ENCODE data around the gene FERMT2.

FERMT2 gene

DNA sequence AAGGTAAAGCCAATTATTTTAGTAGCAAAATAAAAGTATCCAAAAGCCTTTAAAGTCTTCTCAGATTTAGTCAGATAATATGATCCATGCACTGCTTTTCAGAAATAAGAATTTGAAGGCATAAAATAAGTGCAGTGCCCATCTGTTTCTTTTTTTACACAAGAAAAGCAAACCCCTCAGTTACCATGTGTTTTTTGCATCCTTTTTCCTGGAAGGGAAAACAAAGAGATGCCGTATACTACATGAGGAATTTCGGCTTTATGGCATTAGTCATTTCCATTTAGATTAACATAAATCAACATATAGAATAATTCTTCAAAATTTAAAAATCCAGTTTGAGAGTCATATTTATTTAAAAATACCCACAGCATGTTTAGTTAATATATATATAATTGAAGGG is 89.4 kb downstream of the FERMT2 start:
- no peak for DNase-seq

DNA sequence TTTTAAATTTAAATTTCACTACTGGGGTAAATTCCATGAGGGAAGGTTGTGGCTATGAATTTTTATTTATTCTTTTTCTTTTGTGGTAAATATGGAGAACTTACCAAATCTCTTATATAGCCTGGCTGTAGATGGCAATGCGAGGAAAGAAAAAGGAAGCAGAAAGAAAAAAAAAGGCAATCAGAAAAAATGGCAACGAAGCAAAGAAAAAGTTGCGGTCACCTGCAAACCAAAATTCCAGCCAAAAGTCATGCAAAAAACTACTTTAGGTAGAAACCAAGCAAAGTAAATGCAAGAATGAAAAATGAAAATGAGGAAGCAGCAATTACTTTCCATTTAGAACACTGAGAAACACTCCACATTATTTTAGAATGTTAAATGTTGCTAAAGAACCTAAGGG is 89.9 kb downstream of the FERMT2 start:
- no peak for DNase-seq

DNA sequence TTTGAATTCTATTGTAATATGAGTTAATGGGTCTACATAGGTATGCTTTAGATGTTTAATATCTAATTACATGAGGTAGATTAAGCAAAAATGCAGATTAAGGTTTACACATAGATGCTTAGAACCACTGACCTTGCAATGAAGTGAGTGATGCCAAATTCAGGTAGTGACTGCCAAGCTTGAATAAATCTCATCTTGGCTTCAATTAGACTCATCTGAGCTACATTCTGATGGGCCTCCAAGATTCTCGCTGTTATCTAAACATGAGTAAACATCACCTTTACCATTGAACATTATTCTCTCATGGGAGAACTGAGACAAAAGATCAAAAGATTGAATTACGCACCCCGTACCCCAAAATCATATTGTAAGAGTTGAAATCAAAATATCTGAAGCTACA is 90.6 kb downstream of the FERMT2 start:
- no peak for DNase-seq

DNA sequence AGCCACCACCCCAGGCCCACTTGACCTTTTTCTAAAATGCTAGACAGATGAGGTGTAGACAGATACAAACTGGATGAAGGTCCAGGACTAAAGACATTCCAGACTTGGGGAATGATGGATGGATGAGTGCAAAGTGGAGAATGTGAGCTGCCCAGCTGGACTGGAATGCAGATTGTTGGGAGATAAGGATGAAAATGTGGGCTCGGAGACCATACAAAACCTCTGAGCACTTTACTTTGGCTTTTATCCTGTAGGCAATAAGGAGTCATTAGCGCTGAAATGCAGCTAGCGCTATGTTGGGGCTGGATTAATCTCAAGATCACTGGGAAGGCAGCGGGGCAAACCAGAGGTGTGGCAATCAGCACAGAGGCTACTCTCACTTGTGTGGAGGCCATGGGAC is 94.7 kb downstream of the FERMT2 start:
- DNase-seq, result no peak

DNA sequence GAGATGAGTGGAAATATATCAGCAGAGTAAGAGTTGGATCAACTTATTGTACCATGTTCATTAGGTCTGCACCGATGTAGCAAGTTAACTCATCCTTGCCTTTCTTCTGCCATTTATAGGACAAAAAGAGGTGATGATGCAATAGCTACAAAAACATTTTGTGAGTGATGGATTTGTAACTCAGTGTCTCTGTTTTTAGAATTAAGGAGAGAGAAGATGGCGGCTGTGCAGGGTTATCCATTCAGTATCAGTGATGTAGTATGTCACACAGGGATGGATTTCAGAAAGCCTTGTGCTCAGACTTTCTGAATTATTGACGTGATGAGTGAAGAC is 97.4 kb downstream of the FERMT2 start:
- DNase-seq, result no peak

DNA sequence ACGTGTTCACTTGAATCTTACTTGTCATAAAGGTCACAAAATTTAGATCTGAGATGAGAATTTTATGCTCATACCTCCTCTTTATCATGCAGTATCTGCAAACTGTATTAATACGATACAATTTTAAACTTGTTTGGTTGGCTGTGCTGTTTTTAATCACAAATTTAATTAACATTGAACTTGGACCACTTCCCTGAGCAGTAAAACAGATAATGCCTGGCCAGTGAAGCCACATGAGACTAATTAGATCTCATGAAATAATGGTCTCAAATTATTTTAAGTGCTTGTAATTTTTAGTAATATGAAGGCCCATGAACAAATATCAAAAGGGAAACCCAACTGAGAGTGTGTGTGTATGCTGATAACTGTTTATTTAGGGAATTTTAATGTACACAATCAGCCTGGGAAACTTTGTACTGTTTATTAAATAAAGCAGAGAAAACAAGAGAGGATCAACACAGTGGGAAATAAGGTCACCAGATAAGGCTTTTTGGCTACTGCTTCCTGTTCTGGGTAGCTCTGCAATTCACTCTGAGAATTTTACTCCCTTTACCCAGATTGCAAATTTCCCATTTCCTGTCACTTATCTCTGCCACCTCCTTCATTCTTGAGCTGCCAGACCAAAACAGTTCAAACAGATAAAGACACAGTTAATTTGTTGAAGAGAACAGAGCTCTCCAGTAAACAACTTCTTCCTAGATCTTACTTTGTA is 97.9 kb downstream of the FERMT2 start:
- no peak for DNase-seq

DNA sequence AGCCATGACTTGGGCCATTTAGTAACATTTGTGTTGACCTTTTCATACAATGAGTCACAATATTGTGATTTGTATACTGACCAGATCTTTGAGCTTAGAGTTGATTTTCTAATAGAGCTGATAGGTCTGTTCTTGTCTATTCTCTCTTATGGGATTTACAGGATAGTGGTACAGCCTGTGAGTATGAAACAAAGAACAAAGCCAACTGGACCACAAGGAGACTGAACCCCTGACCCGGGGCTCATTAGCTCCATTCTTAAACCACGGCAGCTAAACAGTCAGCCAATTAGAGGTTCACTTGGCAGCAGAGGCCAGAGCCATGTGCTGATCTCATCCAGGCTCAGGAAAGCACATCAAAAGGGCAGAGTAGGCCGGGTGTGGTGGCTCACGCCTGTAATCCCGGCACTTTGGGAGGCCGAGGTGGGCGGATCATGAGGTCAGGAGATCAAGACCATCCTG is 100.4 kb downstream of the FERMT2 start:
- no peak for DNase-seq

DNA sequence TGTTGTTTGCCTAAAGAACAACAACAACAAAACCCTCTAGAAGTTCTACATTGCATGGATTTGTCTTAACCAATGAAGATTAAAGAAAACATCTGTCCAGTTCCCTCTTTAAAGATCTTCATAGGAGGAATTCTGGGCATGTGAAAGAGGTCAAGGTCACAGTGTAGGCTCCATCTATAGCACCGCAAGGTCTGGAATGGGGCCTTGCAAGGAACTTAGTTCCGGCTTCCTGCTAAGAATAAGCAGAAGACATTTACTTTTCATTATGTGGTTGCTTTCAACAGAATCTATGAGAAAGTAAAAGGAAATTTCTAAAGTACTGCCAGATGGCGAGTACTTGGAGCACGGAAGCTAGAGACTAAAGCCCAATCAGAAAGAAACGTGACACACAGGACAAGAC is 102.2 kb downstream of the FERMT2 start:
- DNase-seq, result no peak

DNA sequence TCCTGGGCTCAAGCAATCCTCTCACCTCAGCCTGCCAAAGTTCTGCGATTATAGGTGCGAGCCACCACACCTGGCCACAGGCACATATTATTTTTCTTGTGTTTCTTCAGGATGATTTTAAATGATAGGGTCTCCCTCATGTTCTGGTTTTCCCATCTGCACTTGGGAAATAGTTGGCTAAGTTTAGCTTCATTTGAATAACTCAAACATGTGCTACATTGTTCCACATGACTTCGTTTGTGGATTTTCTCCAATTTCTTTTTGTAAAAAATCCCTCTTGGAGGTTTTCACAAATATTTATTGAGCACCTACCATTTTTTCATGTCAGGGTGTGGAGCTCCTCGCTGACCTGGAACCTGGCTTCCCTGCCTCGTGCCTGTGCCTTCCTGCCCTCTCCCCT is 104.3 kb downstream of the FERMT2 start:
- no peak for DNase-seq

DNA sequence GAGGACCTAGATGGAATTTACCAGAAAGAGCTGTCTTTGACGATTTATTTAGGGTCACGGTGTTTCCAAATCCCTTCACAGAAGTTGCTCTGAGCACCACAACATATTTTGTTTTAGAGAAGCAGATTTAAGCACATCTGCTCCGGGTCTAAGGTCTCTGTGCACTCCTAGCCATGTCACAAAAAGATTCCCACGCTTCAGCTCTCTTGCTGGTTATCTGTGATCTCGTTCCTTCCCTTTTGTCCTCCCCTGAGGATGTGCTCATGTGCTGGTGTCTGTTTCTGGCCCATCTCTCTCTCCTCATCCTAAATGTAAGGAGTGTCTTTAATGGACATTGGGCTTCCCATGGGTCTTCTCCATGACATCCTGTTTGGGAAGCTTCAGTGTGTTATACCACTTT is 105.8 kb downstream of the FERMT2 start:
- no peak for DNase-seq

DNA sequence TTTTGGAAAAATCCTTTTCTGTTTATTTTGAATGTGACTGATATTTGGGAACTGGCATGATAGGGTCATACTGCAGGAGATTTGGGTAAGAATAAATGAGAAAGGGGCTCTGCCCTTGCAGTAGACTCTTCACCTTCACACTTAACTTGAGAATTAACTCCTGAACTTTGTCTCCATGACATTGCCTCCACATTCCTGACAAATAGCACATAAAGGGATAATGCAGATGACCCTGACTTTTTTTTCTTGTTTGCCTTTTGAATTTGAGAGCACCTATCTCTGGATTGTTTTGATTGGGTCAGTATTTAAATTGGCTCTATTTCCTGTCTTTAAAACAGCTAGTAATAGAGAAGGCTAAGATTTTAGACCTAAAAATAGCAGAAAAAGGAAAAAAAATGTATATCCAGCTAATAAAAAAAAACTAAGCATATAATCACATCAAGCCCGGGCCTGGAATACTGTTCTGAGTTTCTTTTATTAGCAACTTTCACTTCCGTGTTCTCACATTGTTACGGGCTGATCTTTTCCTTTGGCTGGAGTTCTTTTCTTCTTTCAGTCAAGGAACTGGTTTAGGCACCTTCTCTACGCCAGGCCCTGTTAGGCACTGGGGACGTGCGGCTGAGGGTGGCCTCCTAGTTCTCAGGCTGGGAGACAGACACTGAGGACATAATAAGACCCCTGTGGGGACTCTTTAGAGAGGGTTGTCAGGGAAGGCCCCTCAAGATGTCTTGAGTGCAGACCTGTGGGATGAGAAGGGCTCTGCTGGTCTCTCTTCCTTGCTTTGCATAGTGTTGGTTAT is 106.4 kb downstream of the FERMT2 start:
- no peak for DNase-seq

DNA sequence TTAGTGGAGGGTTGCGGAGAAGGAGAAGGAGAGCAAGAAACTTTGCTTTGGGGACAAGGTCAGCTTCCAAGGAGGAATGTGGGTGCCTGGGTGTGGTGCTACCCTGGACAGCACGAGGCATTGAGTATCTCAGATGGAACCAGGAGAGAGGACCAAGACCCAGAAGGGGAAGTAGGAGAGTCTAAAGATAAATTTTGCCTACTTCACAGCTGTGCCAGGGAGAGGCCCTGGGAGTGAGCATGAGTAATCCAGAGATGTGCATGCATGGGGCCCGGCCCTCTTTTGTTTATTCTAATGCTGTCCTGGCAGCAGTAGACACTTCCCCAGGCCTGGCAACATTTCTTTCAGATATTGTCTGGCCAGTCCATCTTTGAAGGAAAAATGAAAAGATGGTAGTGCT is 110.0 kb downstream of the FERMT2 start:
- peak; percentile 86 for DNase-seq

DNA sequence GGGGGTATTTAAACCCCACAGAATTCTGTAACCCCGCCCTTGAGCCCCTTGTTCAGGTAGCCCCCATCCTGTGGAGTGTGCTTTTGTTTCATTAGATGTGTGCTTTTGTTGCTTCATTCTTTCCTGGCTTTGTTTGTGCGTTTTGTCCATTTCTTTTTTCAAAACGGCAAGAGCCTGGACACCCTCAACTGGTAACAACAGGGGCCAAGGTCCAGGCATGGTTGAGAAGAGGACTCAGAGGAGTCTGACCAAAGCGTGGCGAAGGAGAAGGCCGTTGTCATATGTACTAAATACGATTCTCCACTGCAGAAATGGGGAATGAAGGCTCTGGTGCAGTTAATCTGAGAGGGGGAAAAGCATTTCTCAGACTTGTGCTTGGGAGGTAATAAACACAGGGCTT is 113.4 kb downstream of the FERMT2 start:
- DNase-seq, result no peak

DNA sequence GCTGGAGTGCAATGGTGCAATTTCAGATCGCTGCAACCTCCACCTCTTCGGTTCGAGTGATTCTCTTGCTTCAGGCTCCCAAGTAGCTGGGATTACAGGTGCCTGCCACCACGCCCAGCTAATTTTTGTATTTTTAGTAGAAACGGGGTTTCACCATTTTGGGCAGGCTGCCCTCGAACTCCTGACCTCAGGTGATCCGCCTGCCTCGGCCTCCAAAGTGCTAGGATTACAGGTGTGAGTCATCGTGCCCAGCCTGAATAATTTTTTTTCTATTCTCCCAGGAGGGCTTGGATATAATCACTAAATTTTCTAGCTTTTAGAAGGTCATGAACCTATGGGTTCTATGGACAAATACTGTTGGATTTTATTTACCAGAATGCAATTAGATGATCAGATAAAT is 114.8 kb downstream of the FERMT2 start:
- no peak for DNase-seq

DNA sequence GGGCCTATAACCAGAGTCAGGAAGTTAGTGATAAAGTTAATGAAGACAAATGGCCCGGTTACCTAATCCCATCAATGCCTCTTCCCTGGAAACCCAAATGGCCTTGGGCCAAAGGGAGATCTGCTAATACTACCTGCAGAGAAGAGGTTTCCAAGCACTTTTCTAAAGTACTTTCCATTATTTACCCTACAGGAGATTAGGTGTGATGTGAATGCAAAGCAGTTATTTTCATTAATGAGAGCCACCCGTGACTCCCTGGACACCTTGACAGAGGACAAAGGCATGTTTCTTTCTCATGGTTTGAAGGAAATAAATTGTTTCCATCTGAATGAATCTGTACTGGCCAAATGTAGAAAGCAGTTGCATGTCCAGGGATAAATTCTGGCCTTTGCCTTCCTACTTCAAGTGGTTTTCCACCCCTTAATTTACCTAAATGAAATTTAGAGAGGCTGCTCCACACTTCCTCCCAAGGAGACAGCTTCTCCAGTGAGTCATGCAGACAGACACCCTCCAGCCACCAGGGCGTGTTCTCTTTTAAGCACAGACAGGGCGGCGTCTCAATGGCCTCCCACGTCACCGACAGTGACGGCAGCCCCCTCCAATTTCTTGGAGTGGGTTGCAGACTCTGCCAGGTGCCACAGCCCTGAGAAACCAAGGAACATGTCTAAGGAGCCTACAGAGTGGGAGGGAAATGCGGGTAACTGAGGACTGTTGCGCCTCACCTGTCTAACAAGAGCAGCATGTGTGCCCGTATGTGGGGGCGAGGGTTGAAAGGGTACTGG is 115.5 kb downstream of the FERMT2 start:
- peak; percentile 77 for DNase-seq

DNA sequence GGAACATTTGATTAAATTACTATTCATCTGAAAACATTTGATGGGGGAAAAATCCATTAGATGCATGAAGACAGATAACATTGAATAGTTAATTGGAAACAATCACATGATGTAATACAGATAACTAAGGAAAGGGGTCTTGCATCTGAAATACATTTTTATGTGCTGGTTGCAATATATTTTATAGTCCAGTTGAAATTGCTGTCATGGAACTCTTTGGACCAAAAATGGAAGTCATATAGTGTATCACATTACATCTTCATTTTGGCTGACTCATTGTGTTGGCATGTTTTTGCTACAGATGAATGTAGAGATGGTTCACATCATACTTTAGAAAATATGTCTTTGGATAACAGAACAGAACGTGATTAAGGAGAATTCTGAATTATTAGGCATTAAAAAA is 116.4 kb downstream of the FERMT2 start:
- DNase-seq, result peak; percentile 88

DNA sequence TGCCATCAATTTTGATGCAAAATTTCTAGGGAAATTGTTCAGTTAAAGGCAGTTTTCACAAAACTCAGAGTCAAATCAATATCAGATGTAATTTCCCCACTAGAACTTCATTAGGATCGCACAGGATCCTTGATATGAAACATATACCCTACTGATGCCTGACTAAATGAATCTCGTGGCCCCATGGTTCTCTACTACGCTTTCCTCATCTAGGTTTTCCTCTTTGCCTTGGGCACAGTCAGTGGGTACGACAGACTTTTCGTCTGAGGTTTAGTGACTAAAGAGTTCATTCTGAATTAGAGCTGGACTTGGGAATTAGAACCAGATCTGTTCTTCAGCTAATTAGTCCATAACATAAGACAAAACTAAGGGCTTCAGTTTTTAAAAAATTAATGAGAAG is 117.0 kb downstream of the FERMT2 start:
- DNase-seq, result no peak

DNA sequence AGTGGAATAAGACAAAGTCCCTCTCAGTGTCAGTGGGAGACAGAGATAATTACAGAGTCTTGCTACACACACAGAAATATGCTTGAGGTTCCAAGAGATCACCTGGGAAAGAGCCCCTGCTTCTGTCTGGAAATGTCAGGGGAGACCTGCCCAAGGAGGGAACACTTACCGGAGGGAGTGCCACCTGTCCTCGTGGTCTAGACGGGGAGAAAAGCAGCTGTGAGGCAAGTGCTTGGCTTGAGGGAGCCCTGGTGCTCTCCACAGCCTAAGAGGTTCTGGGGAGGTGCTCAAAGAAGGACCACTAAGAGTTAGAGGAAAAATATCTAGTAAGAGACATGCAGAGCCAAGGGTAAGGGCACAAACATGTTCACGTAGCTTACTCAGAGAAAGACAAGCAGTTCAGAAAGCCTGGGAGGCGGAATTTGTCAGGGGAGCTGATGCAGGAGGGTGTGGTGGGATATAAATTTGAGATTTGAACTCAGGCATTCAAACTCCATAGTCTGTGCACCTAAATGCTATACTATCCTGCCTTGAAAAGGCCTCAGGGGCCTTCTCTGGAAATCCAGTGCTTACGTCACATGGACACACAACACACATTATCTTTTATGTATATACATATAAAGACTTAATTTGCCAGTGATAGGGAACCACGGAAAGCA is 121.2 kb downstream of the FERMT2 start:
- no peak for DNase-seq

DNA sequence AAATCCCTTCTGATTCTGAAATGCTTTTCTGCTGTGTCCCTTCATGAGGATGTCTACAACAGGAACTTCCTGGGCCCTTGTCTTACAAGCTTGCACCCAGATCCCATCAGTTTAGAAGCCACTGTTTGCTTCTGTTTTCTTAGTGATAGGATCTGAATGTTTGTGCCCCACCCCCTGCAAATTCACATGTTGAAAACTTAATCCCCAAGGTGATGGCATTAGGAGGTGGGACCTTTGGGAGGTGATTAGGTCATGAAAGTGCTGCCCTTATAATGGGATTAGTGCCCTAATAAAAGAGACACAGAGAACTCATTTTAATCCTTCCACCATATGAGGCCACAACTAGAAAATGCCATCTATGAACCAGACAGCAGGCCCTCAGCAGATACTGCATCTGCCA is 123.4 kb downstream of the FERMT2 start:
- no peak for DNase-seq

DNA sequence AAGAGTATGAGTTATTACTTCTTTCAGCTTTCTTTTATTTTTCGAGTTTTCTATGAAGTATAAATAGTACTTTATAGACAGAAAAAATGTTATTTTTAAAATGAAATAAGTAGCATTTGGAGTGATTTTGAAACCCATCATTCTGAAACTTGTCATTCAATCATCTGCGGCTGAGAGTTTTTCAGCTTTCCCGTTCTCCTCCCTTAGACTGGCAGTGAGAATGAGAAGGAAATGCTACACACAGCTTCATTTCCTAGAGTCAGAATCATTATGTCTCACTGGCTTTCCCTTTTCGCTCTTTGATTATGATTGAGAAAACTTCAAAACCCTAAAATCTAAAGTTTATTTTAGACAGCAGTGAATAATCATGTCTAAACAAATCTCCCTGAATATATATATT is 125.8 kb downstream of the FERMT2 start:
- no peak for DNase-seq

DNA sequence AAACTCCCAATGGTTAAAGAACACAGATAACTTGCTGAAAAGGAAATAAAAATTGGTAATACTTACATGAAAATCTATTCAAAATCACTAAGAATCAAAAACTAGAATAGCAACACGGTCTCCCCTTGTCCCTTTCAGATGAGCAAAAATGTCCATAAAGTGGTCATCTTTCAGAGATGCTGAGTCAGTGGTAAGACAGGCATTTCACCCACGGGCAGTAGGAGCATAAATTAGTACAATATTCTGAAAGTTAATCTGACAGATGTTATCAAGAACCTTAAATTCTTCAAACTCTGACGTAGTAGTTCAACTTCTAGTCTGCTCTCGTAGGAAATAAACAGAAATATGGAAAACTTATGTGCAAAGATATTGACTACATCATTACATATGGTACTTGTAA is 126.4 kb downstream of the FERMT2 start:
- DNase-seq, result no peak

DNA sequence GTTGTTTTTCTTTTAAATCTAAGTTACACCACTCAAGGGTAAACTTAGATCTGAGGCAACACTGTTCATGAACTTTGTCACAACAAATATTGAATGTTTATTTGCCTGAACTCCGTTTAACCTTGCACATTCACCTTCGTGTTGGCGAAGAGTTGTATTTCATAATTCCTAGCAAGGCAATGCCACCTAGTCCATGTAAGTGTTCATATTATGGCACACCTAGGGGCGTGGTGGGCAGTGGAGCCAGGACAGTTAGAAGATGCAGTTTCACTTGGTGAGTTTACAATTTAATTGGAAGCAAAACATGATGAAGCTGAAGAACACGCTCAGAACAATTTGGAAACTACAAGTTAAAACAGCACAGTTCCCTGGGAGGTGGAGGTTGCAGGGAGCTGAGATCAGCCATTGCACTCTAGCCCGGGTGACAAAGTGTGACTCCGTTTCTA is 129.0 kb downstream of the FERMT2 start:
- DNase-seq, result no peak

DNA sequence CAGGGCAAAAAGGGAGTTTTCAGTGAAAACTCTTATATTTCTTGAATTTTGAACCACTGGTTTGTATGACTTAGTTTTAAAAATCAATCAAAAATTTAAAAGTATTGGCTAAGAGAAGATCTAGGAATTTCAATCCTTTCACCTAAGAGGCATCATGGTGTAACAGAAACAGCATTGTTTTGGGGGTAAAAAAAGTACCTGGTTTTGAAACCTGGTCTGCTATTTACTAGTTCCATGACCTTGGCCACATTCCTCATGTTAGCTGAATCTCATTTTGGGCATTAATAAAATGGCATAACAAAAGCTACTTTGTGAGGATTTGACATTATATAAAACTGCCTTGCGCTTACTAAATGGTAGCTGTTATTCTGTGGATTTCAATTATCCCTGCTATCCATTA is 142.7 kb downstream of the FERMT2 start:
- DNase-seq, result no peak
